Mucosa of rectum (tissue), 2 donors: ENCODE measurements around the gene CFAP77.

Source experiments
- H3K27ac ChIP-seq, 2 donors: one replicate each; pipeline ENCODE4 v1.7.0; 2013; ENCODE audit warnings: inconsistent platforms in 2 of 2, low read depth in 2 of 2, low read length in 2 of 2
- H3K27me3 ChIP-seq, 2 donors: one replicate each; pipeline ENCODE4 v1.7.0; 2013; ENCODE audit warnings: low read length in 2 of 2; ENCODE audit not compliant: control insufficient read depth in 2 of 2, insufficient read depth in 2 of 2
- H3K36me3 ChIP-seq, 2 donors: one replicate each; pipeline ENCODE4 v1.7.0; 2013; ENCODE audit warnings: low read length in 2 of 2; ENCODE audit not compliant: control insufficient read depth in 2 of 2, insufficient read depth in 2 of 2
- H3K4me1 ChIP-seq, 2 donors: one replicate each; pipeline ENCODE4 v1.7.0; 2013; ENCODE audit warnings: low read length in 2 of 2, mild to moderate bottlenecking in 1 of 2; ENCODE audit not compliant: control insufficient read depth in 2 of 2, insufficient read depth in 2 of 2
- H3K4me3 ChIP-seq, 2 donors: one replicate each; pipeline ENCODE4 v1.7.0; 2013; ENCODE audit warnings: low read length in 2 of 2
- H3K9ac ChIP-seq, 2 donors: one replicate each; pipeline ENCODE4 v1.7.0; 2013; ENCODE audit warnings: low read length in 2 of 2, low read depth in 1 of 2, mild to moderate bottlenecking in 1 of 2
- H3K9me3 ChIP-seq, 2 donors: one replicate each; pipeline ENCODE4 v1.7.0; 2013; ENCODE audit warnings: low read length in 2 of 2; ENCODE audit not compliant: control insufficient read depth in 2 of 2
- donor health status: healthy.
- donor health status: Normal muscosa, but diverticular disease.

CFAP77 gene

GRCh38 chr9:132407196-132407595 lies 2.8 kb upstream of the CFAP77 start:
- Histone ChIP-seq H3K27ac (no peak overlapping the region), H3K36me3 (peaks cover 3 to 6% of the 10 kb centered on the region in 2 donors), H3K9ac (peak overlapping the region in 1 of 2 donors; percentile 78), H3K4me1 (peaks cover 14 to 24% of the 10 kb centered on the region in 2 donors), H3K4me3 (peak overlapping the region; percentile 74 to 83), H3K27me3 (peaks cover 26% of the 10 kb centered on the region in 2 donors), H3K9me3 (no peaks in the 10 kb centered on the region)

DNA sequence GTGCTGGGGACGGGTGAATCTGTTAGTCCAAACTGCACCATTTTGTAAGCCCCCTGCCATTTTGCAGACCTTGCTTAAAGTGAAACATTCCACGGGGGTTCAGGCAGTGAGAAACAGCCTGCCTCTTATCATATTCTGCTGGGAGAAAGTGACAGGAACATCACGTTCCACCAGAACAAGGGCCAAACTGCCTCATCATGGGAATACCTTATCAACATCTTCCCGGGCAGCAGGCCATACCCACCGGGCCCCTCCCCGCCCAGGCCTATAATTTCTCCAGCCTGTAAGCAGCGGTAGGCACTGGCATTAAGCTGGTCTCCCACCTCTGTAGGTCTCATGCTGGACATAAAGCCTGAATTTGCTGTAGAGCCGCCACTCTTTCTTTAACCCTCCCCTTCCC lies 1.5 kb upstream of the CFAP77 start:
- Histone ChIP-seq H3K36me3 (no peaks in the 10 kb centered on the region), H3K27me3 (peaks cover 27 to 28% of the 10 kb centered on the region in 2 donors), H3K4me3 (no peak overlapping the region), H3K27ac (no peak overlapping the region), H3K9me3 (no peaks in the 10 kb centered on the region), H3K4me1 (peaks cover 14 to 24% of the 10 kb centered on the region in 2 donors), H3K9ac (no peak overlapping the region)

DNA sequence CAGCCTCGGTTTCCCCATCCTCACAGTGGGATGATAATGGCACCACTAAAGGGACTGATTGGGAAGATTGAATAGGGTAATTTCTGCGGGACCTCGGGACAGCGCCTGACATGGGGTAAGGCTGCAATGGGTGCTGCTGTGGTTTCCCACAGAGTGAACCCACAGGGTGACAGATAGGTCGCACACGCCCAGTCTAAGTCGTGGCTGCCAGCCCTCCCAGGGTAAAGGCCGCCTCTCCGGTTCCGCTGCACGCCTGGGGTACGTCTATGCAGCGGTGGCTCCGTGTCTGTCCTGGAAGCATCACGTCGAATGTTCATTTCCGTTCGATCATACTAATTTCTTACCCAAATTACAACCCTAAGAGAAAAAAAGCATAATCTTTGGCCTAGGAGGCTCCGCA lies 631 bp downstream of the CFAP77 start:
- Histone ChIP-seq H3K9me3 (no peaks in the 10 kb centered on the region), H3K4me1 (peaks cover 12 to 20% of the 10 kb centered on the region in 2 donors), H3K4me3 (peak overlapping the region; percentile 25 to 54), H3K36me3 (no peaks in the 10 kb centered on the region), H3K27ac (no peak overlapping the region), H3K9ac (no peak overlapping the region), H3K27me3 (peaks cover 46 to 47% of the 10 kb centered on the region in 2 donors)

DNA sequence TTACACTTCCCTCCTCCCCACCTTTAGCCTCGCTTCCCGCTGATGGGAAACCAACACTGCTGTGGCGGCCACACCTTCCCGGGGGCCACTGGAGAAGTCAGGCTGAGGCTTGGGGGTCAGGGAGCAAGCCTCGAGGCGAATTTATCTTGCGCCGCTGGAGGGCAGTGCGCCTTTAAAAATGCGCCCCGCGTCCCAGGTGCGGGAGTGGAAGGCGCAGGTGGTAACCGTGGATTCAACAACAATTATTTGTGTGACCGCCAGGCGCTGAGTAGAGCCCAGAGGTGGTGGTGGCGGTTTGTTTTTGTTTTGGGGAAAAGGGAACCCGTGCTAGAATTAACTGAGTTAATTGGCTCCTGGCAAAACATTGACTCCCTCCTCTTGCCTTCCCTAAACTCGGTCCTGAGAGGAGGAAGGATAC lies 1.1 kb downstream of the CFAP77 start:
- Histone ChIP-seq H3K4me3 (peak overlapping the region in 1 of 2 donors; percentile 54), H3K4me1 (peaks cover 8 to 16% of the 10 kb centered on the region in 2 donors), H3K27ac (no peak overlapping the region), H3K27me3 (peaks cover 46 to 49% of the 10 kb centered on the region in 2 donors), H3K9me3 (no peaks in the 10 kb centered on the region), H3K9ac (peak overlapping the region in 1 of 2 donors; percentile 14), H3K36me3 (no peaks in the 10 kb centered on the region)

GRCh38 chr9:132412089-132412488 lies 2.1 kb downstream of the CFAP77 start:
- Histone ChIP-seq H3K27me3 (peaks cover 46 to 49% of the 10 kb centered on the region in 2 donors), H3K4me3 (no peak overlapping the region)

GRCh38 chr9:132413926-132414325 lies 3.9 kb downstream of the CFAP77 start:
- no peak overlapping the region for H3K4me3 ChIP-seq
- no peaks in the 10 kb centered on the region for H3K36me3 ChIP-seq
- H3K9ac ChIP-seq, result no peak overlapping the region
- peaks cover 54 to 60% of the 10 kb centered on the region in 2 donors for H3K27me3 ChIP-seq
- H3K4me1 ChIP-seq, result peaks cover 8 to 13% of the 10 kb centered on the region in 2 donors
- H3K27ac ChIP-seq, result no peak overlapping the region
- no peaks in the 10 kb centered on the region for H3K9me3 ChIP-seq

More at GRCh38 chr9:132412089-132412488, 2.1 kb downstream of the CFAP77 start:
- H3K4me1 ChIP-seq, result peaks cover 8 to 14% of the 10 kb centered on the region in 2 donors
- no peak overlapping the region for H3K9ac ChIP-seq
- no peak overlapping the region for H3K27ac ChIP-seq
- no peaks in the 10 kb centered on the region for H3K36me3 ChIP-seq
- H3K9me3 ChIP-seq, result no peaks in the 10 kb centered on the region

DNA sequence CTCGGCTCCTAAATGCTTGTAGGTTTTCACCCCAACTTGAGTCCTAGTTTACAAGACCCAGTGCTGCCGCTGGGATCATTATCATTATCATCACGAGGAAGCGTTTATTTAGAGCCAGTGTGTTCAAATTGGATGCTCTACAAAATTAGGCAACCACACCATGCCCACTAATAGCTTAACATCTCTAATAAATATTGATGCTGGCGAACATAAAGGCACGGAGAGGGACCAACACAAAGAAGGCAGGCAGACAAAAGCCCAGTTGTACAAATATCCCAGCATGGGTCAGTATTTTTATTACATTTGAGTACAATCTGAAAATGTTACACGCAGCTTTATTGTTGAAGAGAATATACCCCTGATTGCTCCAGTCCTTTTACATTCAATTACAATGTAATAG lies 4.7 kb downstream of the CFAP77 start:
- Histone ChIP-seq H3K9ac (no peak overlapping the region), H3K27ac (no peak overlapping the region), H3K4me3 (no peak overlapping the region), H3K4me1 (peaks cover 8 to 13% of the 10 kb centered on the region in 2 donors), H3K9me3 (no peaks in the 10 kb centered on the region), H3K36me3 (no peaks in the 10 kb centered on the region), H3K27me3 (peaks cover 57 to 59% of the 10 kb centered on the region in 2 donors)

- Histone ChIP-seq H3K27ac (no peak overlapping the region), H3K27me3 (peaks cover 53 to 55% of the 10 kb centered on the region in 2 donors), H3K4me3 (no peak overlapping the region), H3K4me1 (peaks cover 7 to 12% of the 10 kb centered on the region in 2 donors), H3K9ac (no peak overlapping the region), H3K36me3 (no peaks in the 10 kb centered on the region), H3K9me3 (no peaks in the 10 kb centered on the region)
Observed at GRCh38 chr9:132415181-132415580, 5.2 kb downstream of the CFAP77 start.

GRCh38 chr9:132418726-132419363 lies 8.8 kb downstream of the CFAP77 start:
- H3K27me3 ChIP-seq, result peaks cover 41 to 44% of the 10 kb centered on the region in 2 donors
- no peaks in the 10 kb centered on the region for H3K4me1 ChIP-seq
- H3K4me3 ChIP-seq, result no peak overlapping the region
- H3K27ac ChIP-seq, result no peak overlapping the region
- no peaks in the 10 kb centered on the region for H3K36me3 ChIP-seq
- H3K9ac ChIP-seq, result no peak overlapping the region
- no peaks in the 10 kb centered on the region for H3K9me3 ChIP-seq

- H3K4me1 ChIP-seq, result no peaks in the 10 kb centered on the region
- H3K9ac ChIP-seq, result no peak overlapping the region
- no peaks in the 10 kb centered on the region for H3K36me3 ChIP-seq
- no peak overlapping the region for H3K27ac ChIP-seq
- no peaks in the 10 kb centered on the region for H3K9me3 ChIP-seq
- no peak overlapping the region for H3K4me3 ChIP-seq
- peaks cover 36 to 42% of the 10 kb centered on the region in 2 donors for H3K27me3 ChIP-seq
Observed at GRCh38 chr9:132422574-132422973, 12.6 kb downstream of the CFAP77 start.
